Measurements from ENCODE around the gene STAT4. TPM values are rescaled to one million over a fixed set of nuclear protein-coding genes. Genes with fewer than 3 reads are reported as not detected.

The STAT4 gene
- polyA plus RNA-seq, 1 of the 3 experiments (the other 2 are of a cell fraction) = 0.12 TPM

GRCh38 chr2:190979906-190980629 lies 170.7 kb downstream of the STAT4 start (continued):
- TF ChIP-seq, protein P1, sequence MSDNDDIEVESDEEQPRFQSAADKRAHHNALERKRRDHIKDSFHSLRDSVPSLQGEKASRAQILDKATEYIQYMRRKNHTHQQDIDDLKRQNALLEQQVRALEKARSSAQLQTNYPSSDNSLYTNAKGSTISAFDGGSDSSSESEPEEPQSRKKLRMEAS (IDR thresholded peaks at IDR 0.05; ENCODE audit: low read depth) = no peak
- TF ChIP-seq, protein P2, sequence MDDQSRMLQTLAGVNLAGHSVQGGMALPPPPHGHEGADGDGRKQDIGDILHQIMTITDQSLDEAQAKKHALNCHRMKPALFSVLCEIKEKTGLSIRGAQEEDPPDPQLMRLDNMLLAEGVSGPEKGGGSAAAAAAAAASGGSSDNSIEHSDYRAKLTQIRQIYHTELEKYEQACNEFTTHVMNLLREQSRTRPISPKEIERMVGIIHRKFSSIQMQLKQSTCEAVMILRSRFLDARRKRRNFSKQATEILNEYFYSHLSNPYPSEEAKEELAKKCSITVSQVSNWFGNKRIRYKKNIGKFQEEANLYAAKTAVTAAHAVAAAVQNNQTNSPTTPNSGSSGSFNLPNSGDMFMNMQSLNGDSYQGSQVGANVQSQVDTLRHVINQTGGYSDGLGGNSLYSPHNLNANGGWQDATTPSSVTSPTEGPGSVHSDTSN (IDR thresholded peaks at IDR 0.05) = 0 out of 2 replicates have a peak, but pooled peaks have one; percentile 4
- TF ChIP-seq REST (IDR thresholded peaks at IDR 0.05; ENCODE audit: low read depth, low read length) (peak; percentile 38; the same call in 1 of the 2 replicates), TEAD4 (IDR thresholded peaks at IDR 0.05; ENCODE audit: borderline replicate concordance, insufficient read depth) (no peak), MXI1 (IDR thresholded peaks at IDR 0.05; ENCODE audit: low read depth, low read length) (no peak), CHD2 (IDR thresholded peaks at IDR 0.05; ENCODE audit: low read length, partially characterized antibody) (no peak), GABPA (IDR thresholded peaks at IDR 0.05; ENCODE audit: low read depth) (no peak), FOXM1 (IDR thresholded peaks at IDR 0.05; ENCODE audit: low read depth) (no peak), RXRA (IDR thresholded peaks at IDR 0.05; ENCODE audit: borderline replicate concordance, low read depth) (peak; percentile 68; the same call in 1 of the 2 replicates), RAD21 (IDR thresholded peaks at IDR 0.05; ENCODE audit: low read length) (peak; percentile 19; the same call in 1 of the 2 replicates), EZH2phosphoT487 (IDR thresholded peaks at IDR 0.05; ENCODE audit: borderline replicate concordance, low read depth) (no peak), FOSL2 (IDR thresholded peaks at IDR 0.05; ENCODE audit: borderline replicate concordance, low read depth) (peak; percentile 44; the same call in 1 of the 2 replicates), POLR2AphosphoS5 (IDR thresholded peaks at IDR 0.05; ENCODE audit: low read depth, low read length) (no peak), NFIC (IDR thresholded peaks at IDR 0.05; ENCODE audit: borderline replicate concordance) (peak; percentile 13)

Small RNA genes lying within 50 kb of the gene (small RNA-seq; reads per million reads assigned to genes)
- gene RNU6-959P = 0 to 6.8 (median 0) reads per million in 7 experiments

Other genes starting within 250 kb of the STAT4 start
- 22.1 and 26.9 TPM in 2 replicates for gene STAT1, start 136.8 kb downstream of the STAT4 start, polyA plus RNA-seq (2012; rRNA removed)
- 20.2 and 26.5 TPM in 2 replicates for gene MYO1B, start 94.4 kb upstream of the STAT4 start, polyA plus RNA-seq (2012; rRNA removed)